Breast epithelium (tissue), 3 donors: ENCODE data around the gene C19orf85.

Experiments
- POLR2A ChIP-seq: fragments of 450-650 bp; IDR thresholded peaks from one replicate; pipeline ENCODE4 v1.6.1; 2016; ENCODE audit warnings: antibody characterized with exemption, mild to moderate bottlenecking, moderate library complexity
- POLR2AphosphoS5 ChIP-seq, 3 donors: sonication (generic); formaldehyde crosslinking; IDR thresholded peaks; one replicate each; pipeline ENCODE4 v1.6.1; 2017; ENCODE audit warnings: antibody characterized with exemption in 3 of 3
- TF ChIP-seq, protein P1 (sequence below), 3 donors: fragments of 450-650 bp; IDR thresholded peaks; one replicate each; pipeline ENCODE4 v1.5.1; 2016 to 2017; ENCODE audit warnings: antibody characterized with exemption in 3 of 3, mild to moderate bottlenecking in 3 of 3, moderate library complexity in 3 of 3

DNA sequence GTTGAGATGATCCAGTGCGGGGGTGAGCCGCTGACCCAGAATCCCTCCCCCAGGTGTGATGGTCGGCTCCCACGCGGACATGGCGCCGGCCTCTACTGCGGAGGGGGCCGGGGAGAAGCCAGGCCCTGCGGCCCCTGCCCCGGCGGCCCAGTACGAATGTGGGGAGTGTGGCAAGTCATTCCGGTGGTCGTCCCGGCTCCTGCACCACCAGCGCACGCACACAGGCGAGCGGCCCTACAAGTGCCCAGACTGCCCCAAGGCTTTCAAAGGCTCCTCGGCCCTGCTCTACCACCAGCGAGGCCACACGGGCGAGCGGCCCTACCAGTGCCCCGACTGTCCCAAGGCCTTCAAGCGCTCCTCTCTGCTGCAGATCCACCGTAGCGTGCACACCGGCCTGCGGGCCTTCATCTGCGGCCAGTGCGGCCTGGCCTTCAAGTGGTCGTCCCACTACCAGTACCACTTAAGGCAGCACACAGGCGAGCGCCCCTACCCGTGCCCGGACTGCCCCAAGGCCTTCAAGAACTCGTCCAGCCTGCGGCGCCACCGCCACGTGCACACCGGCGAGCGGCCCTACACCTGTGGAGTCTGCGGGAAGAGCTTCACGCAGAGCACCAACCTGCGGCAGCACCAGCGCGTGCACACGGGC lies 16.7 kb upstream of the C19orf85 start:
- TF ChIP-seq POLR2A, result no peak
- TF ChIP-seq, protein P1, sequence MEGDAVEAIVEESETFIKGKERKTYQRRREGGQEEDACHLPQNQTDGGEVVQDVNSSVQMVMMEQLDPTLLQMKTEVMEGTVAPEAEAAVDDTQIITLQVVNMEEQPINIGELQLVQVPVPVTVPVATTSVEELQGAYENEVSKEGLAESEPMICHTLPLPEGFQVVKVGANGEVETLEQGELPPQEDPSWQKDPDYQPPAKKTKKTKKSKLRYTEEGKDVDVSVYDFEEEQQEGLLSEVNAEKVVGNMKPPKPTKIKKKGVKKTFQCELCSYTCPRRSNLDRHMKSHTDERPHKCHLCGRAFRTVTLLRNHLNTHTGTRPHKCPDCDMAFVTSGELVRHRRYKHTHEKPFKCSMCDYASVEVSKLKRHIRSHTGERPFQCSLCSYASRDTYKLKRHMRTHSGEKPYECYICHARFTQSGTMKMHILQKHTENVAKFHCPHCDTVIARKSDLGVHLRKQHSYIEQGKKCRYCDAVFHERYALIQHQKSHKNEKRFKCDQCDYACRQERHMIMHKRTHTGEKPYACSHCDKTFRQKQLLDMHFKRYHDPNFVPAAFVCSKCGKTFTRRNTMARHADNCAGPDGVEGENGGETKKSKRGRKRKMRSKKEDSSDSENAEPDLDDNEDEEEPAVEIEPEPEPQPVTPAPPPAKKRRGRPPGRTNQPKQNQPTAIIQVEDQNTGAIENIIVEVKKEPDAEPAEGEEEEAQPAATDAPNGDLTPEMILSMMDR (IDR thresholded peaks at IDR 0.05), result no peak
- no peak for TF ChIP-seq POLR2AphosphoS5 (IDR thresholded peaks at IDR 0.05)
